Measurements from ENCODE around the gene LRFN2. TPM values are rescaled to one million over a fixed set of nuclear protein-coding genes. Genes with fewer than 3 reads are reported as not detected.

Gene LRFN2
- total and polyA plus RNA-seq, 2 of the 8 experiments (the other 6 are each of a cell fraction or from before 2014, with no cell fraction given): 2.3 TPM

DNA sequence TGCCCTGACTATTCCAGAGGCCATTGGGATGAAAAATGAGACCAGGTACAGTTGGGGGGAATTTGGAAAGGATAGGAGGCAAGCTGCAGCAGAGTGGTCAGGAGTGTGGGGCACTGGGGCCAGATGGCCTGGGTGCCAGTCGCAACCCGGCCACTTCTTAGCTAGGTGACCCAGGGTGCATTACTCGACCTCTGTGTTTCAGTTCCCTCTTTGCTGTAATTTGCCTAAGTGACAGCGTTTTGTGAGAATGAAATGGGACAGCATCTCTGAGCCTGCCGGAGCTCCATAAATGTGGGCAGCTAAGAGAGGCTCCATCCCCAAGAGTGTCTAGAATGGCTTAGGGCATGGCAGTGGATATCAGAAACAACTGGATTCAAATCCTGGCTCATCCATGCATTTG, 13.9 kb downstream of the LRFN2 start (continued):
- TF ChIP-seq, protein P1, sequence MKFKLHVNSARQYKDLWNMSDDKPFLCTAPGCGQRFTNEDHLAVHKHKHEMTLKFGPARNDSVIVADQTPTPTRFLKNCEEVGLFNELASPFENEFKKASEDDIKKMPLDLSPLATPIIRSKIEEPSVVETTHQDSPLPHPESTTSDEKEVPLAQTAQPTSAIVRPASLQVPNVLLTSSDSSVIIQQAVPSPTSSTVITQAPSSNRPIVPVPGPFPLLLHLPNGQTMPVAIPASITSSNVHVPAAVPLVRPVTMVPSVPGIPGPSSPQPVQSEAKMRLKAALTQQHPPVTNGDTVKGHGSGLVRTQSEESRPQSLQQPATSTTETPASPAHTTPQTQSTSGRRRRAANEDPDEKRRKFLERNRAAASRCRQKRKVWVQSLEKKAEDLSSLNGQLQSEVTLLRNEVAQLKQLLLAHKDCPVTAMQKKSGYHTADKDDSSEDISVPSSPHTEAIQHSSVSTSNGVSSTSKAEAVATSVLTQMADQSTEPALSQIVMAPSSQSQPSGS (IDR thresholded peaks at IDR 0.05; ENCODE audit: low read length): no peak
- TF ChIP-seq CHD1 (IDR thresholded peaks at IDR 0.05; ENCODE audit: low read depth, low read length): no peak

All from H1 (cell line).